IMR-90 (cell line): Measurements from ENCODE around the gene ATF7IP. TPM values are rescaled to one million over a fixed set of nuclear protein-coding genes. Genes with fewer than 3 reads are reported as not detected.

Source experiments
- ATAC-seq: fragments of 200-7000 bp; cut with Tn5 transposase; 2 replicates; pipeline ENCODE4 v1.9.1; 2020; ENCODE audit warnings: low read depth, mild to moderate bottlenecking, moderate library complexity
- BruUV-seq: library from RNA; stranded (reverse); fragments of 400-500 nt; replicated peaks from 2 replicates; lab custom pipeline; 2021; lab: Mats Ljungman, UMichigan
- CTCF ChIA-PET: fragments of 300-600 bp; formaldehyde crosslinking; extraction: SDS; loops from one replicate; lab custom pipeline; 2021; ENCODE audit warnings: antibody characterized with exemption; lab: Yijun Ruan, JAX
- POLR2A ChIA-PET: fragments of 300-600 bp; sonication (Branson Sonifier 250); formaldehyde crosslinking; loops from one replicate; lab custom pipeline; 2022; ENCODE audit warnings: antibody characterized with exemption; ENCODE audit not compliant: unreplicated experiment; lab: Charles Lee
- DNase-seq: peaks from one replicate; pipeline ENCODE4 v3.0.0; 2013
- H2AFZ ChIP-seq: replicated peaks from 2 replicates; pipeline ENCODE3; 2013; ENCODE audit warnings: low read length, mild to moderate bottlenecking; ENCODE audit not compliant: poor library complexity
- H2AK5ac ChIP-seq: 2 replicates; pipeline ENCODE4 v1.6.1; 2013; ENCODE audit warnings: low read depth, low read length, inconsistent platforms
- H2AK9ac ChIP-seq: replicated peaks from 2 replicates; pipeline ENCODE3; 2013; ENCODE audit warnings: mild to moderate bottlenecking, low read depth, low read length, moderate library complexity; ENCODE audit not compliant: poor library complexity
- H2BK120ac ChIP-seq: 2 replicates; pipeline ENCODE4 v1.6.1; 2013; ENCODE audit warnings: low read depth, low read length, inconsistent platforms
- H2BK15ac ChIP-seq: 3 replicates; pipeline ENCODE4 v1.6.1; 2013; ENCODE audit warnings: low read depth, low read length, inconsistent platforms
- H2BK20ac ChIP-seq: 2 replicates; pipeline ENCODE4 v1.6.1; 2013; ENCODE audit warnings: low read depth, mild to moderate bottlenecking, inconsistent platforms, low read length, moderate library complexity
- H2BK5ac ChIP-seq: 2 replicates; pipeline ENCODE4 v1.6.1; 2013; ENCODE audit warnings: mild to moderate bottlenecking, low read depth, low read length, inconsistent platforms; ENCODE audit not compliant: poor library complexity, severe bottlenecking
- H3K14ac ChIP-seq: replicated peaks from 2 replicates; pipeline ENCODE4 v1.6.1; 2013; ENCODE audit warnings: low read depth, low read length, inconsistent platforms
- H3K18ac ChIP-seq: 2 replicates; pipeline ENCODE4 v1.6.1; 2013; ENCODE audit warnings: low read depth, low read length, control low read depth
- H3K23ac ChIP-seq: 2 replicates; pipeline ENCODE4 v1.6.1; 2013; ENCODE audit warnings: low read depth, low read length, inconsistent platforms
- H3K27ac ChIP-seq: 2 replicates; pipeline ENCODE4 v1.5.1; 2013; ENCODE audit warnings: mild to moderate bottlenecking, control low read depth, low read length; ENCODE audit not compliant: insufficient read depth
- H3K27me3 ChIP-seq: 2 replicates; pipeline ENCODE4 v1.6.1; 2013; ENCODE audit warnings: low read length; ENCODE audit not compliant: control insufficient read depth, insufficient read depth
- H3K36me3 ChIP-seq: 2 replicates; pipeline ENCODE4 v1.6.1; 2013; ENCODE audit warnings: low read length, mixed read lengths; ENCODE audit not compliant: control insufficient read depth, insufficient read depth
- H3K4ac ChIP-seq: 2 replicates; pipeline ENCODE4 v1.6.1; 2013; ENCODE audit warnings: low read depth, low read length, inconsistent platforms
- H3K4me1 ChIP-seq: 2 replicates; pipeline ENCODE4 v1.6.1; 2013; ENCODE audit warnings: low read length, mixed read lengths; ENCODE audit not compliant: control insufficient read depth, insufficient read depth
- H3K4me2 ChIP-seq: 2 replicates; pipeline ENCODE4 v1.6.1; 2013; ENCODE audit warnings: low read depth, mild to moderate bottlenecking, control low read depth, low read length, moderate library complexity
- H3K4me3 ChIP-seq: 2 replicates; pipeline ENCODE4 v1.5.1; 2013; ENCODE audit warnings: low read depth, mild to moderate bottlenecking, control low read depth, low read length, moderate library complexity; ENCODE audit not compliant: insufficient read depth
- H3K56ac ChIP-seq: 2 replicates; pipeline ENCODE4 v1.6.1; 2013; ENCODE audit warnings: low read length, inconsistent platforms; ENCODE audit not compliant: insufficient read depth; ENCODE audit errors: extremely low read depth
- H3K79me1 ChIP-seq, 2 experiments: 2 replicates each; pipeline ENCODE4 v1.6.1; 2013; ENCODE audit warnings: low read length in 2 of 2, inconsistent platforms in 1 of 2, low read depth in 1 of 2
- H3K9ac ChIP-seq: 2 replicates; pipeline ENCODE4 v1.6.1; 2013; ENCODE audit warnings: low read depth, low read length, control low read depth
- H3K9me1 ChIP-seq: 2 replicates; pipeline ENCODE4 v1.6.1; 2013; ENCODE audit warnings: low read length, inconsistent platforms; ENCODE audit not compliant: insufficient read depth
- H3K9me3 ChIP-seq: 2 replicates; pipeline ENCODE4 v1.6.1; 2013; ENCODE audit warnings: low read length; ENCODE audit not compliant: control insufficient read depth, insufficient read depth
- H4K20me1 ChIP-seq: 2 replicates; pipeline ENCODE4 v1.6.1; 2013; ENCODE audit warnings: low read length, inconsistent platforms; ENCODE audit not compliant: insufficient read depth
- H4K5ac ChIP-seq: 2 replicates; pipeline ENCODE4 v1.6.1; 2013; ENCODE audit warnings: mild to moderate bottlenecking, low read depth, low read length, control low read depth
- H4K8ac ChIP-seq, 2 experiments: 2 replicates each; pipeline ENCODE4 v1.6.1; 2013; ENCODE audit warnings: low read depth in 2 of 2, low read length in 2 of 2, control low read depth in 1 of 2, inconsistent platforms in 1 of 2
- H4K91ac ChIP-seq: 2 replicates; pipeline ENCODE4 v1.6.1; 2013; ENCODE audit warnings: low read depth, low read length, inconsistent platforms; ENCODE audit not compliant: insufficient read depth
- CTCF ChIP-seq: conservative IDR thresholded peaks from 2 replicates; pipeline ENCODE4 v1.5.1; 2012; ENCODE audit warnings: mild to moderate bottlenecking, low read depth, low read length, improper control_type of control experiment
- MAFK ChIP-seq: IDR thresholded peaks from 2 replicates; pipeline ENCODE4 v1.6.1; 2012; ENCODE audit warnings: low read depth, low read length, improper control_type of control experiment
- RCOR1 ChIP-seq: IDR thresholded peaks from 2 replicates; pipeline ENCODE4 v1.6.1; 2012; ENCODE audit warnings: mild to moderate bottlenecking, low read length, improper control_type of control experiment; ENCODE audit not compliant: insufficient replicate concordance
- SMC3 ChIP-seq: fragments of 150-350 bp; IDR thresholded peaks from 2 replicates; pipeline ENCODE4 v1.6.1; 2016; ENCODE audit warnings: low read depth, mild to moderate bottlenecking, antibody characterized with exemption, low read length, moderate library complexity
- USF2 ChIP-seq: fragments of 150-350 bp; IDR thresholded peaks from 2 replicates; pipeline ENCODE4 v1.6.1; 2017; ENCODE audit warnings: mild to moderate bottlenecking, antibody characterized with exemption, low read length, low read depth
- WGBS, 2 experiments: methylation state at CpG; one replicate each; pipeline versions ENCODE4 v1.1.5 to v1.1.7; 2013; ENCODE audit warnings: missing lambda C conversion rate in 2 of 2; ENCODE audit not compliant: insufficient read length in 1 of 2; ENCODE audit errors: extremely low coverage in 2 of 2; 5-methylcytosine and 5-hydroxymethylcytosine counted together
- dilution Hi-C: fragments of 300-500 bp; cut with HindIII; formaldehyde crosslinking; loops from one replicate; pipeline ENCODE4 v1.14.3; 2018; ENCODE audit warnings: low sequenced_read_pairs; ENCODE audit not compliant: unreplicated experiment
- in situ Hi-C: fragments of 300-500 bp; cut with MboI; formaldehyde crosslinking; loops from 3 replicates; pipeline ENCODE4 v1.14.3; 2019; ENCODE audit warnings: low sequenced_read_pairs, inconsistent platforms, mixed read lengths
- intact Hi-C: fragments of 100-400 bp; cut with micrococcal nuclease; formaldehyde crosslinking; loops from 2 replicates; pipeline ENCODE4 v1.10.0; 2022
- polyA plus RNA-seq, 3 experiments: library from polyadenylated mRNA; depleted of rRNA; stranded (reverse); fragments of >200 nt; gene quantifications; 2 replicates each; pipeline ENCODE4 v1.2.3, GENCODE V29; 2012; ENCODE audit warnings: low replicate concordance in 1 of 3
- total RNA-seq: library from RNA; depleted of rRNA; stranded (reverse); fragments of >200 nt; gene quantifications from 2 replicates; pipeline ENCODE4 v1.2.3, GENCODE V29; 2012

The ATF7IP gene
- total and polyA plus RNA-seq, 2 of the 4 experiments (the other 2 are of a cell fraction) = 9.4 to 22.8 TPM

GRCh38 chr12:14510574-14510973, 145.1 kb downstream of the ATF7IP start:
- WGBS, 2 experiments = 64% methylated on average over 3 of the region's 3 CpGs; no CpG with 5 or more reads in 1 of the 2 experiments
- Histone ChIP-seq H3K4me1 (no peaks in the 10 kb centered on the region), H3K4ac (no peak overlapping the region), H3K56ac (no peak overlapping the region), H2AFZ (no peak overlapping the region), H3K9me3 (no peaks in the 10 kb centered on the region), H2BK15ac (no peak overlapping the region), H2AK9ac (no peak overlapping the region), H2BK20ac (no peak overlapping the region), H3K79me1 (no peaks in the 10 kb centered on the region), H4K91ac (no peak overlapping the region), H2AK5ac (no peak overlapping the region), H3K27me3 (no peaks in the 10 kb centered on the region), H3K4me3 (no peak overlapping the region), H3K14ac (no peak overlapping the region), H3K18ac (no peak overlapping the region), H3K4me2 (no peak overlapping the region), H2BK120ac (no peak overlapping the region), H3K9ac (no peak overlapping the region), H4K20me1 (no peaks in the 10 kb centered on the region), H4K5ac (no peak overlapping the region), H2BK5ac (no peak overlapping the region), H4K8ac (no peak overlapping the region), H3K36me3 (no peaks in the 10 kb centered on the region), H3K27ac (no peak overlapping the region), H3K9me1 (no peaks in the 10 kb centered on the region; the same call in 1 of the 2 replicates), H3K23ac (no peak overlapping the region)
- BruUV-seq = no TSS peak
- TF ChIP-seq USF2 = no peak
- no peak for TF ChIP-seq SMC3
- TF ChIP-seq RCOR1 = no peak
- no peak for TF ChIP-seq MAFK
- TF ChIP-seq CTCF = no peak
- intact Hi-C loops = no loop called here
- dilution Hi-C loops = no loop called here
- in situ Hi-C loops = no loop called here
- CTCF ChIA-PET = no interaction called here
- no peak for DNase-seq
- no peak for ATAC-seq
- POLR2A ChIA-PET = no interaction called here
